ENCODE results near the gene PIK3R4. TPM values are rescaled to one million over a fixed set of nuclear protein-coding genes. Genes with fewer than 3 reads are reported as not detected.

Gene PIK3R4
- total RNA-seq, 1 experiment from 2014 or later, result 20.0 TPM

GRCh38 chr3:130748981-130749380, 2.4 kb upstream of the PIK3R4 start:
- POLR2A ChIA-PET, result no interaction called here
- H3K4me1 Mint-ChIP-seq (ENCODE audit: low read depth, unreplicated experiment), result no peaks in the 10 kb centered on the region
- TF ChIP-seq CTCF (IDR thresholded peaks at IDR 0.05; ENCODE audit: insufficient read depth in 1 of 2, low read depth in 1 of 2, low read length in 1 of 2, severe bottlenecking in 1 of 2, unreplicated experiment in 1 of 2), result no peak
- CTCF ChIA-PET, result no interaction called here
- Histone ChIP-seq H3K4me3 (ENCODE audit: low read depth, low read length) (no peak overlapping the region), H3K27me3 (replicated peaks; ENCODE audit: control insufficient read depth, insufficient read depth, low read length) (no peaks in the 10 kb centered on the region), H3K36me3 (ENCODE audit: control insufficient read depth, insufficient read depth, low read length) (no peaks in the 10 kb centered on the region), H3K4me1 (peaks cover 6% of the 10 kb centered on the region), H3K9me3 (no peaks in the 10 kb centered on the region)
- intact Hi-C loops (cut with micrococcal nuclease; ENCODE audit: unreplicated experiment), result loop anchor here (5.0 to 10.0 kb wide), 2 partner anchors 47 to 276 kb away; partner anchors contain the start of genes ASTE1 and NEK11
- H3K9me3 Mint-ChIP-seq (ENCODE audit: unreplicated experiment), result no peaks in the 10 kb centered on the region
- peaks cover 22% of the 10 kb centered on the region for H3K36me3 Mint-ChIP-seq (ENCODE audit: insufficient read depth, unreplicated experiment)
- DNase-seq, result no peak
- H3K27me3 Mint-ChIP-seq (ENCODE audit: insufficient read depth, unreplicated experiment), result peaks cover 5% of the 10 kb centered on the region
- H3K27ac Mint-ChIP-seq (ENCODE audit: unreplicated experiment), result no peak overlapping the region
- BruUV-seq (replicated peaks), result no TSS peak
- H3K4me3 Mint-ChIP-seq (ENCODE audit: unreplicated experiment), result no peak overlapping the region

- H3K27ac Mint-ChIP-seq (ENCODE audit: unreplicated experiment), result peak overlapping the region; percentile 93
- H3K4me3 Mint-ChIP-seq (ENCODE audit: unreplicated experiment), result no peak overlapping the region
- Histone ChIP-seq H3K36me3 (ENCODE audit: control insufficient read depth, insufficient read depth, low read length) (no peaks in the 10 kb centered on the region), H3K9me3 (no peaks in the 10 kb centered on the region), H3K4me3 (ENCODE audit: low read depth, low read length) (no peak overlapping the region), H3K4me1 (peaks cover 6% of the 10 kb centered on the region), H3K27me3 (replicated peaks; ENCODE audit: control insufficient read depth, insufficient read depth, low read length) (no peaks in the 10 kb centered on the region)
- TF ChIP-seq CTCF (IDR thresholded peaks at IDR 0.05; ENCODE audit: insufficient read depth in 1 of 2, low read depth in 1 of 2, low read length in 1 of 2, severe bottlenecking in 1 of 2, unreplicated experiment in 1 of 2), result no peak
- POLR2A ChIA-PET, result interaction anchor here (1.5 kb wide), 1 partner anchor 145 kb away, joined by 6 read pairs; the partner anchor contains the start of gene ATP2C1
- CTCF ChIA-PET, result no interaction called here
- no TSS peak for BruUV-seq (replicated peaks)
- H3K4me1 Mint-ChIP-seq (ENCODE audit: low read depth, unreplicated experiment), result peaks cover 5% of the 10 kb centered on the region
- intact Hi-C loops (cut with micrococcal nuclease; ENCODE audit: unreplicated experiment), result loop anchor here (5.0 to 10.0 kb wide), 2 partner anchors 46 to 276 kb away; partner anchors contain the start of genes ASTE1 and NEK11
- H3K36me3 Mint-ChIP-seq (ENCODE audit: insufficient read depth, unreplicated experiment), result peaks cover 27% of the 10 kb centered on the region
- DNase-seq, result no peak
- H3K27me3 Mint-ChIP-seq (ENCODE audit: insufficient read depth, unreplicated experiment), result peaks cover 5% of the 10 kb centered on the region
- no peaks in the 10 kb centered on the region for H3K9me3 Mint-ChIP-seq (ENCODE audit: unreplicated experiment)
Measured at GRCh38 chr3:130748467-130748861, 1.8 kb upstream of the PIK3R4 start.

- no peak for TF ChIP-seq CTCF (IDR thresholded peaks at IDR 0.05; ENCODE audit: insufficient read depth in 1 of 2, low read depth in 1 of 2, low read length in 1 of 2, severe bottlenecking in 1 of 2, unreplicated experiment in 1 of 2)
- no TSS peak for BruUV-seq (replicated peaks)
- CTCF ChIA-PET, result no interaction called here
- no peaks in the 10 kb centered on the region for H3K27me3 Mint-ChIP-seq (ENCODE audit: insufficient read depth, unreplicated experiment)
- H3K4me1 Mint-ChIP-seq (ENCODE audit: low read depth, unreplicated experiment), result peaks cover 8% of the 10 kb centered on the region
- H3K4me1 ChIP-seq, result peaks cover 3% of the 10 kb centered on the region
- no peak for DNase-seq
- no peaks in the 10 kb centered on the region for H3K9me3 ChIP-seq
- no peak overlapping the region for H3K4me3 Mint-ChIP-seq (ENCODE audit: unreplicated experiment)
- POLR2A ChIA-PET, result interaction anchor here (1.1 kb wide), 1 partner anchor 283 kb away, joined by 3 read pairs; the partner anchor contains the start of genes ASTE1 and NEK11
- H3K27ac Mint-ChIP-seq (ENCODE audit: unreplicated experiment), result no peak overlapping the region
- H3K4me3 ChIP-seq (ENCODE audit: low read depth, low read length), result no peak overlapping the region
- intact Hi-C loops (cut with micrococcal nuclease; ENCODE audit: unreplicated experiment), result loop anchor here (10.0 kb wide), 1 partner anchor 281 kb away; the partner anchor contains the start of genes ASTE1 and NEK11
- no peaks in the 10 kb centered on the region for H3K27me3 ChIP-seq (replicated peaks; ENCODE audit: control insufficient read depth, insufficient read depth, low read length)
- H3K36me3 ChIP-seq (ENCODE audit: control insufficient read depth, insufficient read depth, low read length), result no peaks in the 10 kb centered on the region
- H3K36me3 Mint-ChIP-seq (ENCODE audit: insufficient read depth, unreplicated experiment), result peaks cover 29% of the 10 kb centered on the region
- no peaks in the 10 kb centered on the region for H3K9me3 Mint-ChIP-seq (ENCODE audit: unreplicated experiment)
Measured at GRCh38 chr3:130743354-130743753, 3.3 kb downstream of the PIK3R4 start.

Data from Caco-2 (cell line).